ENCODE measurements around the gene STK32B. TPM values are rescaled to one million over a fixed set of nuclear protein-coding genes. Genes with fewer than 3 reads are reported as not detected.

STK32B gene
- total and polyA plus RNA-seq, 4 donors: 0.02 to 0.28 (median 0.08) TPM; not detected in 1

- no peak for DNase-seq (ENCODE audit: low spot score)
- Histone ChIP-seq H3K36me3 (ENCODE audit: control insufficient read depth in 4 of 4, insufficient read depth in 3 of 4, low read depth in 1 of 4, low read length in 3 of 4) (no peaks in the 10 kb centered on the region), H3K27ac (ENCODE audit: low read depth in 1 of 2, low read length in 2 of 2) (no peak overlapping the region), H3K9ac (ENCODE audit: low read depth in 1 of 2, low read length in 2 of 2) (no peak overlapping the region), H3K4me1 (ENCODE audit: control insufficient read depth in 4 of 4, insufficient read depth in 4 of 4, low read length in 3 of 4) (no peaks in the 10 kb centered on the region), H3K9me3 (ENCODE audit: control insufficient read depth in 4 of 4, low read length in 3 of 4) (peaks cover 0 to 8% (median 5%) of the 10 kb centered on the region in 4 donors), H3K27me3 (ENCODE audit: control insufficient read depth in 4 of 4, insufficient read depth in 4 of 4, low read length in 3 of 4) (peaks cover 0 to 7% (median 0%) of the 10 kb centered on the region in 4 donors), H3K4me3 (ENCODE audit: low read depth in 1 of 3, low read length in 3 of 3) (no peak overlapping the region)
- TF ChIP-seq RXRA (IDR thresholded peaks at IDR 0.05) (no peak), REST (IDR thresholded peaks at IDR 0.05) (no peak), FOXA2 (IDR thresholded peaks at IDR 0.05) (no peak), YY1 (IDR thresholded peaks at IDR 0.05) (no peak), HNF4A (conservative IDR thresholded peaks at IDR 0.05) (no peak), SP1 (IDR thresholded peaks at IDR 0.05) (no peak), JUND (IDR thresholded peaks at IDR 0.05) (no peak), GABPA (IDR thresholded peaks at IDR 0.05 in 1 of 2, conservative IDR thresholded peaks at IDR 0.05 in 1 of 2) (no peak), CTCF (IDR thresholded peaks at IDR 0.05; ENCODE audit: low read depth, low read length, missing input control) (no peak), FOXA1 (IDR thresholded peaks at IDR 0.05) (no peak), RAD21 (IDR thresholded peaks at IDR 0.05) (no peak), ATF3 (IDR thresholded peaks at IDR 0.05) (no peak), MAX (IDR thresholded peaks at IDR 0.05) (no peak)
- WGBS: 50% methylated on average over 2 of the region's 2 CpGs
Observed at GRCh38 chr4:5422195-5422594, 370.9 kb downstream of the STK32B start.

GRCh38 chr4:5423670-5424069 is 372.4 kb downstream of the STK32B start:
- 80% methylated on average over 6 of the region's 6 CpGs for WGBS
- TF ChIP-seq CTCF (IDR thresholded peaks at IDR 0.05; ENCODE audit: low read depth, low read length, missing input control): no peak
- no peak for TF ChIP-seq ZBTB33 (IDR thresholded peaks at IDR 0.05)
- TF ChIP-seq NR2F2 (IDR thresholded peaks at IDR 0.05): no peak
- no peak for TF ChIP-seq EGR1 (IDR thresholded peaks at IDR 0.05; ENCODE audit: low read depth in 2 of 2)
- TF ChIP-seq SP1 (IDR thresholded peaks at IDR 0.05): no peak
- TF ChIP-seq YY1 (IDR thresholded peaks at IDR 0.05): no peak
- no peak for TF ChIP-seq TAF1 (conservative IDR thresholded peaks at IDR 0.05)
- TF ChIP-seq RXRA (IDR thresholded peaks at IDR 0.05): no peak
- no peak for TF ChIP-seq RAD21 (IDR thresholded peaks at IDR 0.05)
- no peak for TF ChIP-seq REST (IDR thresholded peaks at IDR 0.05)
- no peak for TF ChIP-seq GABPA (IDR thresholded peaks at IDR 0.05 in 1 of 2, conservative IDR thresholded peaks at IDR 0.05 in 1 of 2)
- TF ChIP-seq JUND (IDR thresholded peaks at IDR 0.05): no peak
- H3K9me3 ChIP-seq (ENCODE audit: control insufficient read depth in 4 of 4, low read length in 3 of 4): peaks cover 0 to under 1% (median 0%) of the 10 kb centered on the region in 4 donors

More at GRCh38 chr4:5423670-5424069, 372.4 kb downstream of the STK32B start:
- no peak overlapping the region for H3K9ac ChIP-seq (ENCODE audit: low read depth in 1 of 2, low read length in 2 of 2)
- no peak overlapping the region for H3K27ac ChIP-seq (ENCODE audit: low read depth in 1 of 2, low read length in 2 of 2)
- H3K36me3 ChIP-seq (ENCODE audit: control insufficient read depth in 4 of 4, insufficient read depth in 3 of 4, low read depth in 1 of 4, low read length in 3 of 4): no peaks in the 10 kb centered on the region
- H3K4me3 ChIP-seq (ENCODE audit: low read depth in 1 of 3, low read length in 3 of 3): no peak overlapping the region
- no peaks in the 10 kb centered on the region for H3K4me1 ChIP-seq (ENCODE audit: control insufficient read depth in 4 of 4, insufficient read depth in 4 of 4, low read length in 3 of 4)
- H3K27me3 ChIP-seq (ENCODE audit: control insufficient read depth in 4 of 4, insufficient read depth in 4 of 4, low read length in 3 of 4): peaks cover 0 to 4% (median 0%) of the 10 kb centered on the region in 4 donors
- DNase-seq (ENCODE audit: low spot score): no peak

All from liver (tissue), 9 donors.